M059J (cell line): Measurements from ENCODE around the gene KITLG. TPM values are rescaled to one million over a fixed set of nuclear protein-coding genes. Genes with fewer than 3 reads are reported as not detected.
"Not testable (repeated sequence)": the region's sequence is repeated elsewhere in the genome, so short reads cannot be mapped to it uniquely, and the experiment has no call there.

Experiments used
- DNase-seq: peaks from one replicate; pipeline ENCODE4 v3.0.0-alpha.2; 2012; ENCODE audit warnings: low read depth
- total RNA-seq: library from RNA; depleted of rRNA; stranded (reverse); fragments of >200 nt; shearing (Covaris generic); gene quantifications from 2 replicates; pipeline ENCODE4 v1.2.3, GENCODE V29; 2014

KITLG gene
- total RNA-seq, 1 experiment from 2014 or later: 13.0 TPM

- DNase-seq: no peak
Measured at GRCh38 chr12:88496429-88496828, 83.8 kb downstream of the KITLG start.

GRCh38 chr12:88495031-88495430 is 85.2 kb downstream of the KITLG start:
- no peak for DNase-seq

- DNase-seq: no peak
Measured at GRCh38 chr12:88494520-88494919, 85.8 kb downstream of the KITLG start.

GRCh38 chr12:88493636-88494035 is 86.6 kb downstream of the KITLG start:
- DNase-seq: peak; percentile 73

GRCh38 chr12:88490425-88490824 is 89.8 kb downstream of the KITLG start:
- DNase-seq: no peak

GRCh38 chr12:88472775-88473174 is 107.5 kb downstream of the KITLG start:
- peak; percentile 82 for DNase-seq

GRCh38 chr12:88472248-88472647 is 108.0 kb downstream of the KITLG start:
- DNase-seq: peak; percentile 22

GRCh38 chr12:88471331-88472045 is 108.8 kb downstream of the KITLG start:
- DNase-seq: peak; percentile 91

- no peak for DNase-seq
Measured at GRCh38 chr12:88469154-88469553, 111.1 kb downstream of the KITLG start.

- no peak for DNase-seq
Measured at GRCh38 chr12:88468581-88468980, 111.7 kb downstream of the KITLG start.

GRCh38 chr12:88466708-88467107 is 113.6 kb downstream of the KITLG start:
- DNase-seq: not testable (repeated sequence)

- DNase-seq: no peak
Measured at GRCh38 chr12:88458327-88458726, 121.9 kb downstream of the KITLG start.

GRCh38 chr12:88453323-88453722 is 126.9 kb downstream of the KITLG start:
- no peak for DNase-seq

GRCh38 chr12:88451205-88451604 is 129.1 kb downstream of the KITLG start:
- no peak for DNase-seq

- DNase-seq: no peak
Measured at GRCh38 chr12:88450136-88450535, 130.1 kb downstream of the KITLG start.

- DNase-seq: no peak
Measured at GRCh38 chr12:88448337-88448915, 131.8 kb downstream of the KITLG start.

- DNase-seq: no peak
Measured at GRCh38 chr12:88445705-88446394, 134.4 kb downstream of the KITLG start.

GRCh38 chr12:88444481-88444880 is 135.8 kb downstream of the KITLG start:
- DNase-seq: no peak
